ENCODE data around the gene CTDP1.

- TF ChIP-seq EZH2 (IDR thresholded peaks at IDR 0.05) = no peak
- no peak for TF ChIP-seq POLR2AphosphoS5 (IDR thresholded peaks at IDR 0.05; ENCODE audit: borderline replicate concordance, low read depth, low read length)
These were observed 86.7 kb downstream of the CTDP1 start for GRCh38 chr18:79766308-79766707.
